Measurements from ENCODE around the gene ZNF775.

The ZNF775 gene

DNA sequence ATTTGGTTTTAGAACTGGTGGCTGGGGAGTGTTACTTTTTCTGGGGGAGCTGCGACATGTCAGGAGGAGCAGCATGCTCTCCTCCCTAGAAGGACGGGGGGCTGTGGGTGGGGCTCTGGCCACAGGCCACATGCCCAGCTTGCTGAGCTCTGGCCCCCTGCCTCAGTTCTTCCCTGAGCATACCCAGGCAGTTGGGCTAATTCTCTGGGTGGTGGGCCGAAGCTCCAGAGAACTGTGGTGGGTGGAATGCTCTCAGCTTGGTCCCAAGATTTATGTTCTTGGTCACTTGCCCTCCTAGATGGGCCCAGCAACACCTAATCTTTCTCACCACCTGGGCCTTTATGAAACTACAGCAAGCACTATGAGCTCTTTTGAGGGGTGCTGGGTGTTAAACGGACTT lies 5.1 kb upstream of the ZNF775 start:
- Histone ChIP-seq H3K4me3 (ENCODE audit: low read depth in 1 of 2, low read length in 2 of 2) (peak overlapping the region in 1 of 2 donors; percentile 2), H3K4me1 (ENCODE audit: control insufficient read depth in 1 of 2, insufficient read depth in 2 of 2, low read length in 2 of 2) (peaks cover 74 to 82% of the 10 kb centered on the region in 2 donors), H3K9me3 (ENCODE audit: control insufficient read depth in 1 of 2, low read length in 2 of 2) (no peaks in the 10 kb centered on the region), H3K27me3 (ENCODE audit: control insufficient read depth in 1 of 2, insufficient read depth in 2 of 2, low read length in 2 of 2) (no peaks in the 10 kb centered on the region), H3K36me3 (ENCODE audit: control insufficient read depth in 1 of 2, insufficient read depth in 2 of 2, low read length in 2 of 2) (peaks cover 10 to 27% of the 10 kb centered on the region in 2 donors), H3K27ac (ENCODE audit: low read depth, low read length) (peak overlapping the region; percentile 50), H3K9ac (ENCODE audit: low read depth in 1 of 2, low read length in 2 of 2) (peak overlapping the region; percentile 16 to 47)

DNA sequence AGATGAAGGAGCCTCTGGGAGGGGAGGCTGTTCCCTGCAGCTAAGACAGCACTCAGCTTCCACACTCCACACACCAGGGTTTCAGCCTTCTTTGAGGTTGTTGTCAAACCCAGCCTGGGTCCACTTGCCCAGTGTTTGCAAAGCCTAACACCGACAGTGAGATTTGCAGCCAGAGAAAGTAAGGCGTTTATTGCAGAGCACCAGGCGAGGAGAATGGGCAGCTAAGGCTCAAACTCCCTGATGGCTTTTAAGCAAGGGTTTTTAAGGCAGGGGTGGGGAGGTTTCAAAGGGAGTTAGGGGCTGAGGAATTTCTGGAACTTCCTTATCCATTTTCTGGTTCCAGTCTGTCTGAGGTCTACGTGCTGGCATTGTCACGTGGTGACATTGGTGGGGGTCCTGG lies 4.7 kb upstream of the ZNF775 start:
- H3K9ac ChIP-seq (ENCODE audit: low read depth in 1 of 2, low read length in 2 of 2), result peak overlapping the region in 1 of 2 donors; percentile 47
- H3K27me3 ChIP-seq (ENCODE audit: control insufficient read depth in 1 of 2, insufficient read depth in 2 of 2, low read length in 2 of 2), result no peaks in the 10 kb centered on the region
- no peak overlapping the region for H3K27ac ChIP-seq (ENCODE audit: low read depth, low read length)
- peaks cover 74 to 80% of the 10 kb centered on the region in 2 donors for H3K4me1 ChIP-seq (ENCODE audit: control insufficient read depth in 1 of 2, insufficient read depth in 2 of 2, low read length in 2 of 2)
- no peaks in the 10 kb centered on the region for H3K9me3 ChIP-seq (ENCODE audit: control insufficient read depth in 1 of 2, low read length in 2 of 2)
- peak overlapping the region in 1 of 2 donors; percentile 2 for H3K4me3 ChIP-seq (ENCODE audit: low read depth in 1 of 2, low read length in 2 of 2)
- peaks cover 10 to 27% of the 10 kb centered on the region in 2 donors for H3K36me3 ChIP-seq (ENCODE audit: control insufficient read depth in 1 of 2, insufficient read depth in 2 of 2, low read length in 2 of 2)

DNA sequence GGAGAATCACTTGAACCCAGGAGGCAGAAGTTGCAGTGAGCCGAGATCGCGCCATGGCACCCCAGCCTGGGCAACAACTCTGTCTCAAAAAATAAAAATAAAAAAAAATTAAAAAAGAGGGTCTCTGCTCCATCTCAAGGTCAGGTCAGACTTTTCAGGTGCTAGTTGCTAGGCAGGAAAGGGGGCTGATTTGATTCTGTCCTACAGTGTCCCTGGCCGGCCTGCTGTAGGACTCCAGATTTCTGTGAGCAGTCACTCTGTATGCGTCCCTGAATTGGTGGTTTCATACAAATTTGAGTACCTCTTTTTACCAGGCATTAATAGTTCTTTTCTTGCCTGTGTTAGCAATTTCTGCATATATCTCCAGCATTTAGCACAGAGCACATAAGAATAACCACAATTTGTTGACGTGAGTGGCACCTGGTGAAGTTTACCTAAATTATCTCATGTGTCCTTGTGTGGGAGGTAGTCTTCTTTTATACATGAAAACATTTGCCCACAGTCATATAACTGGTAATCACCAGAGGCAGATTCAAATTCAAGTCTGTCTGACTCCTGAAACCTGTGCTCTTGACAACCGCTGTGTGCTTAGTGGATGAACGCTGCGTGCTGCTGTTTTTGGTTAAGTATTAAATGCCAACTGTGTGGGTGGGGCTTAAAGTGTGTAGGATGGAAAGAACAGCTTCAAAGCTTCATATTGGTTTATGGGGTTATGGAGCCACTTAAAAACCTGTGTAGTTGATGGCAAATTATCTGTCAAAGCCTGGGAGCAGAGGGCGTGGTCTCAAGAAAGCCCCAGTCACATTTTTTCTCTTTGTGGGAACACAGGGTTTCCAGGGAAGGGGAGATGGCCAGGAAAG lies 3.2 kb upstream of the ZNF775 start:
- Histone ChIP-seq H3K27ac (ENCODE audit: low read depth, low read length) (no peak overlapping the region), H3K4me3 (ENCODE audit: low read depth in 1 of 2, low read length in 2 of 2) (no peak overlapping the region), H3K9ac (ENCODE audit: low read depth in 1 of 2, low read length in 2 of 2) (peak overlapping the region in 1 of 2 donors; percentile 56)

DNA sequence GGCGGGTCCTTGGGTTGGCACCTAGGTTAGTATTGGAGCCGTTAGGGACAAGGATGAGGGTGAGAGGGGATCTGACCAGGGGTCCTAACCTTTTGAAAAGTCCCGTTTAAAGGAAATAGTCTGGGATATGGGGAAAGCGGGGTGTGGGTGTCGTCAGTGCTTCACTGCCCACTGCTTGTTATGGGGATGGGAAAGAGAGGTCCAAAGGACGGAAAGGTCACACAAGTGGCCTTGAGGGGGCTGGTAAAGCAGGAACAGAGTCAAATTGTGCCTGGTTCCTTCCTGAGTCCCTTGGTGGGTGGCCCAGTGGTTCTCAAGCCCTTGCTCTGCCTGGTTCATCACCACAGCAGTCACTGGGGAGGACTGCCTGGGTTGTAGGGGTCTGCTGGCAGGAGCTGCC lies 2.6 kb upstream of the ZNF775 start:
- Histone ChIP-seq H3K27me3 (ENCODE audit: control insufficient read depth in 1 of 2, insufficient read depth in 2 of 2, low read length in 2 of 2) (no peaks in the 10 kb centered on the region), H3K27ac (ENCODE audit: low read depth, low read length) (no peak overlapping the region), H3K9me3 (ENCODE audit: control insufficient read depth in 1 of 2, low read length in 2 of 2) (no peaks in the 10 kb centered on the region), H3K36me3 (ENCODE audit: control insufficient read depth in 1 of 2, insufficient read depth in 2 of 2, low read length in 2 of 2) (peaks cover 10 to 24% of the 10 kb centered on the region in 2 donors), H3K4me3 (ENCODE audit: low read depth in 1 of 2, low read length in 2 of 2) (peak overlapping the region in 1 of 2 donors; percentile 25), H3K4me1 (ENCODE audit: control insufficient read depth in 1 of 2, insufficient read depth in 2 of 2, low read length in 2 of 2) (peaks cover 68 to 71% of the 10 kb centered on the region in 2 donors), H3K9ac (ENCODE audit: low read depth in 1 of 2, low read length in 2 of 2) (peak overlapping the region in 1 of 2 donors; percentile 56)

More for the DNA sequence above, 3.2 kb upstream of the ZNF775 start:
- peaks cover 10 to 24% of the 10 kb centered on the region in 2 donors for H3K36me3 ChIP-seq (ENCODE audit: control insufficient read depth in 1 of 2, insufficient read depth in 2 of 2, low read length in 2 of 2)
- H3K4me1 ChIP-seq (ENCODE audit: control insufficient read depth in 1 of 2, insufficient read depth in 2 of 2, low read length in 2 of 2), result peaks cover 72 to 76% of the 10 kb centered on the region in 2 donors
- H3K27me3 ChIP-seq (ENCODE audit: control insufficient read depth in 1 of 2, insufficient read depth in 2 of 2, low read length in 2 of 2), result no peaks in the 10 kb centered on the region
- no peaks in the 10 kb centered on the region for H3K9me3 ChIP-seq (ENCODE audit: control insufficient read depth in 1 of 2, low read length in 2 of 2)

DNA sequence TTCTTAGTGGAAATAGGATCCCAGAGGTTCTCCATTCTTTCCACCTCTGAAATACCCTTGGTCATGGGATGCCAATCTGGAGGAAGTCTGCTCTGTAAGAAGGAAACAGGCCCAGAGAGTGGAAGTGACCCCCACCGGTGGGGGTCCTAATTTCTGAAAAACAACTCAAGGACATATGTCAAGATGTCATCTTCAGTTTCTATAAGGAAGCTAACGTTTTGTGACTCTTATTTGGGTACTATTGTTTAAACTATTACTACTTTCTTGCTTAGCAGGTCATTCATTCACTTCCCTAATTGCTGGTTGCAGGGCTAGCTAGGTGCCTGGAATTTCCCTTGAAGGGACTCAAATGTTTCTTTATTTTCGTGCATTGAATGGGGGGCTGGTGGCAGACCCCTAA lies 1.9 kb upstream of the ZNF775 start:
- H3K27ac ChIP-seq (ENCODE audit: low read depth, low read length), result no peak overlapping the region
- H3K9me3 ChIP-seq (ENCODE audit: control insufficient read depth in 1 of 2, low read length in 2 of 2), result no peaks in the 10 kb centered on the region
- H3K9ac ChIP-seq (ENCODE audit: low read depth in 1 of 2, low read length in 2 of 2), result peak overlapping the region in 1 of 2 donors; percentile 20
- no peaks in the 10 kb centered on the region for H3K27me3 ChIP-seq (ENCODE audit: control insufficient read depth in 1 of 2, insufficient read depth in 2 of 2, low read length in 2 of 2)
- peaks cover 69 to 74% of the 10 kb centered on the region in 2 donors for H3K4me1 ChIP-seq (ENCODE audit: control insufficient read depth in 1 of 2, insufficient read depth in 2 of 2, low read length in 2 of 2)
- H3K36me3 ChIP-seq (ENCODE audit: control insufficient read depth in 1 of 2, insufficient read depth in 2 of 2, low read length in 2 of 2), result peaks cover 10 to 24% of the 10 kb centered on the region in 2 donors
- no peak overlapping the region for H3K4me3 ChIP-seq (ENCODE audit: low read depth in 1 of 2, low read length in 2 of 2)

DNA sequence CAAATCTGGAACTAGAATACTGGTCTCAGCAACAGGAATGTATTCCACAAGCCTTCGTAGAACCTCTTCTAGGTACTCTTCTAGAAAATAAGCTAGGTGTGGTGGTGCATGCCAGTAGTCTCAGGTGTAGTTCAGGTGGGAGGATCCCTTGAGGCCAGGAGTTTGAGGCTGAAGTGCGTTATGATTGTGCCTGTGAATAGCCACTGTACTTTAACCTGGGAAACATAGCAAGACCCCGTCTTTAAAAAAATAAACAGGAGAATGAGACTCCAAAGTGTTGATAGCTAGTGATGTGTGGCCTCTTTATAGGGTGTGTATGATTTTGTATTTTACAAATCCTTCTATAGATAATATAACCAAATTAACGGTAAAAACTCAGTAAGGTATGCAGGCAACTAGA lies 1.5 kb upstream of the ZNF775 start:
- Histone ChIP-seq H3K27ac (ENCODE audit: low read depth, low read length) (no peak overlapping the region), H3K9me3 (ENCODE audit: control insufficient read depth in 1 of 2, low read length in 2 of 2) (no peaks in the 10 kb centered on the region), H3K36me3 (ENCODE audit: control insufficient read depth in 1 of 2, insufficient read depth in 2 of 2, low read length in 2 of 2) (peaks cover 10 to 19% of the 10 kb centered on the region in 2 donors), H3K9ac (ENCODE audit: low read depth in 1 of 2, low read length in 2 of 2) (peak overlapping the region; percentile 87 to 89), H3K4me1 (ENCODE audit: control insufficient read depth in 1 of 2, insufficient read depth in 2 of 2, low read length in 2 of 2) (peaks cover 69 to 78% of the 10 kb centered on the region in 2 donors), H3K27me3 (ENCODE audit: control insufficient read depth in 1 of 2, insufficient read depth in 2 of 2, low read length in 2 of 2) (no peaks in the 10 kb centered on the region), H3K4me3 (ENCODE audit: low read depth in 1 of 2, low read length in 2 of 2) (no peak overlapping the region)

DNA sequence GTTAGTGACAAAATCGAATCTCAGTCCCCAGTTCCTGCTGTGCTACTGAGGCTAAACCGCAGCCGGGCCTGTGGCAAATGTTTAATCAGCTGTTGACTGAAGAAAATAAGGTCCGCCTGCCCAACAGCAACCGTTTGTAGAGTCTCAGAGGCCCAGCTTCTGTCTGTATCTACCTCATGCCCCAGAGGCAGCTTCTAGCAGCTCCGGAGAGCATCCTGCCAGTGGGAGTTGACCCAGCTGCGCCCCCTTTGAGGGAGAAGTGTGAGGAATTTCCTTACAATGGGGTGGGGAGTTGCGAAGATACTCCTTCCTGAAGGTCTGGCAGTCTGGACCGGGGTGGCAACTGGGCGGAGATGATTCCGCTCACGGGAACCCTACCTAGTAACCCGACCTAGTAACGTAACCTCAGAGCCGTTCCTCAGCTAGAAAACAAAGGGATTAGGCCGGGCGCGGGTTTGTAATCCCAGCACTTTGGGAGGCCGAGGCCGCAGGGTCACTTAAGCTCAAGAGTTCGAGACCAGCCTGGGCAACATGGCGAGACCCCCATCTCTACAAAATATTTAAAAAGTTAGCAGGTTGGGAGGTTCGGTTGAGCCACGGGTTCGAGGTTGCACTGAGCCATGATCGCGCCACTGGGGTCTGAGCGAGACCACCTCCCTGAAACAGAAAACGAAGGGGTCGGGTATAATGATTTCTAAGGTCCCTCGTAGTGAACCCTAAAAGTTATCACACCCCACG lies 846 bp upstream of the ZNF775 start:
- H3K36me3 ChIP-seq (ENCODE audit: control insufficient read depth in 1 of 2, insufficient read depth in 2 of 2, low read length in 2 of 2), result peaks cover 5 to 13% of the 10 kb centered on the region in 2 donors
- peak overlapping the region; percentile 92 for H3K27ac ChIP-seq (ENCODE audit: low read depth, low read length)
- H3K4me1 ChIP-seq (ENCODE audit: control insufficient read depth in 1 of 2, insufficient read depth in 2 of 2, low read length in 2 of 2), result peaks cover 68 to 78% of the 10 kb centered on the region in 2 donors
- peak overlapping the region; percentile 76 to 80 for H3K4me3 ChIP-seq (ENCODE audit: low read depth in 1 of 2, low read length in 2 of 2)
- H3K27me3 ChIP-seq (ENCODE audit: control insufficient read depth in 1 of 2, insufficient read depth in 2 of 2, low read length in 2 of 2), result no peaks in the 10 kb centered on the region
- H3K9ac ChIP-seq (ENCODE audit: low read depth in 1 of 2, low read length in 2 of 2), result peak overlapping the region; percentile 87 to 89
- no peaks in the 10 kb centered on the region for H3K9me3 ChIP-seq (ENCODE audit: control insufficient read depth in 1 of 2, low read length in 2 of 2)

DNA sequence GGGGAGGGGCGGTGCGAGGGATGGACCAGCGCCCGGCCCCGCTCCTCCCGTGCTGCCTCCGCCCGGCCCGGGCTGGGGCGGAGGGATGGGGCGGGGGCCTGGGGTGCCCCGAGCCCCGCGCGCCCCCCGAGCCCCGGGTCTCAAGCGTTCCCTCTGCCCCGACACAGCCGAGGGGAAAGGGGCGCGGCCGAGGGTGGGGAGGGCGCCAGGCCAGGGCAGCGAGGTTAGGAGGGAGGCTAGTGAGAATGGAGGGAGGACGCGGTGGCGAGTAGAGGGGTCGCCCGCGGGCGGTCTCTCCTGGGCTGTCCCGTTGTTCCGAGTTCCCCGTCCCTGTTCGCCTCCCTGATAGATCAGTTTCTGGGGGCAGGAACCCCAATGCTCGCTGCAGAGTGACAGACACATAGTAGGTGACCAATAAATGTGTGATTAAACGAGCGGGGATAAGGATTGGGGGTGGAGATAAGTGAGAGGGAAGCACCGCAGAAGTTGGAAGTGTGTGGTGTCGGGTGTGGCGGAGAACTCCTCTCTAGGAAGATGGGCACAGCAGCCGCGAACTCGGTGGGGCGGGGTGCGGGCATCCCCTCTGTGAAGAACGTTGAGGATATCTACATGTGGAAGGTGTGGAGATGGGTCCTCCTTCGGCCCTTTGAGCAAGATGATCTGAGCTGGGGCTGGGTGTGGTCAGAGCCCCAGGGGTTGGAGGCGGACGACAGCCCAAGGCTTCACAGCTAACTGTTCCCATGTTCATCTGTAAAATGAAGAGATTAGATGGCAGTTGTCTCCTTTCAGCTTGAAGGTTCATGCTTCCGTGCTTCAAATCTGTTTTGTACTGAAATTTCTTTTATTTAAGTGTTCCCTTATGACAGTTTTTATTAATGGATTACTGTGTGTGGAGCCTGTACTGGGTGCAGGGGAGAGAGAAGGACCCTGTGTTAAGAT lies 580 bp downstream of the ZNF775 start:
- Histone ChIP-seq H3K4me3 (ENCODE audit: low read depth in 1 of 2, low read length in 2 of 2) (peak overlapping the region; percentile 84 to 86), H3K36me3 (ENCODE audit: control insufficient read depth in 1 of 2, insufficient read depth in 2 of 2, low read length in 2 of 2) (no peaks in the 10 kb centered on the region), H3K4me1 (ENCODE audit: control insufficient read depth in 1 of 2, insufficient read depth in 2 of 2, low read length in 2 of 2) (peaks cover 66 to 78% of the 10 kb centered on the region in 2 donors), H3K9ac (ENCODE audit: low read depth in 1 of 2, low read length in 2 of 2) (peak overlapping the region; percentile 59 to 76), H3K9me3 (ENCODE audit: control insufficient read depth in 1 of 2, low read length in 2 of 2) (no peaks in the 10 kb centered on the region), H3K27me3 (ENCODE audit: control insufficient read depth in 1 of 2, insufficient read depth in 2 of 2, low read length in 2 of 2) (no peaks in the 10 kb centered on the region), H3K27ac (ENCODE audit: low read depth, low read length) (peak overlapping the region; percentile 64)

DNA sequence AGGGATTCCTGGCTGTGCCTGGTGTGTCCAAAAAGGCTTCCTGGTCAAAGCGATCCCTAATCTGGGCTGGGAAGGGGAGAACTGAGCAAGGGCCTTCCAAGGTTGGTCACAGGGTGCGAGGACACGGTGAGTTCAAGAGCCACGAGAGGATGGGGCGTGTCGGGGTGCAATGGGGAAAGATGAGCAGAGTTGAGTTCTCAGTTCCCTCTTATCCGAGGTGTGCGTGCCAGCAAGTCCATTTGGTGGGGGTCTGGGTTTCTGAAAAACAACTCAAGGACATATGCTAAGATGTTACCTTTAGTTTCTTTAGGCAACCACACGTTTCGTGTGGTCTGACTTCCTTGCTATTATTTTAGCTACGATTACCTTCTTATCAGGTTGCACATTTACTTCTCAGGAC lies 1.3 kb downstream of the ZNF775 start:
- H3K9ac ChIP-seq (ENCODE audit: low read depth in 1 of 2, low read length in 2 of 2), result peak overlapping the region in 1 of 2 donors; percentile 76
- no peaks in the 10 kb centered on the region for H3K9me3 ChIP-seq (ENCODE audit: control insufficient read depth in 1 of 2, low read length in 2 of 2)
- peaks cover 73 to 85% of the 10 kb centered on the region in 2 donors for H3K4me1 ChIP-seq (ENCODE audit: control insufficient read depth in 1 of 2, insufficient read depth in 2 of 2, low read length in 2 of 2)
- H3K4me3 ChIP-seq (ENCODE audit: low read depth in 1 of 2, low read length in 2 of 2), result peak overlapping the region; percentile 84 to 86
- H3K27ac ChIP-seq (ENCODE audit: low read depth, low read length), result no peak overlapping the region
- H3K27me3 ChIP-seq (ENCODE audit: control insufficient read depth in 1 of 2, insufficient read depth in 2 of 2, low read length in 2 of 2), result no peaks in the 10 kb centered on the region
- no peaks in the 10 kb centered on the region for H3K36me3 ChIP-seq (ENCODE audit: control insufficient read depth in 1 of 2, insufficient read depth in 2 of 2, low read length in 2 of 2)
